ENCODE data around the gene JOSD1.

GRCh38 chr22:38699143-38699542 lies 1.6 kb downstream of the JOSD1 start:
- TF ChIP-seq, protein P1, sequence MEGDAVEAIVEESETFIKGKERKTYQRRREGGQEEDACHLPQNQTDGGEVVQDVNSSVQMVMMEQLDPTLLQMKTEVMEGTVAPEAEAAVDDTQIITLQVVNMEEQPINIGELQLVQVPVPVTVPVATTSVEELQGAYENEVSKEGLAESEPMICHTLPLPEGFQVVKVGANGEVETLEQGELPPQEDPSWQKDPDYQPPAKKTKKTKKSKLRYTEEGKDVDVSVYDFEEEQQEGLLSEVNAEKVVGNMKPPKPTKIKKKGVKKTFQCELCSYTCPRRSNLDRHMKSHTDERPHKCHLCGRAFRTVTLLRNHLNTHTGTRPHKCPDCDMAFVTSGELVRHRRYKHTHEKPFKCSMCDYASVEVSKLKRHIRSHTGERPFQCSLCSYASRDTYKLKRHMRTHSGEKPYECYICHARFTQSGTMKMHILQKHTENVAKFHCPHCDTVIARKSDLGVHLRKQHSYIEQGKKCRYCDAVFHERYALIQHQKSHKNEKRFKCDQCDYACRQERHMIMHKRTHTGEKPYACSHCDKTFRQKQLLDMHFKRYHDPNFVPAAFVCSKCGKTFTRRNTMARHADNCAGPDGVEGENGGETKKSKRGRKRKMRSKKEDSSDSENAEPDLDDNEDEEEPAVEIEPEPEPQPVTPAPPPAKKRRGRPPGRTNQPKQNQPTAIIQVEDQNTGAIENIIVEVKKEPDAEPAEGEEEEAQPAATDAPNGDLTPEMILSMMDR (IDR thresholded peaks at IDR 0.05) = no peak
- TF ChIP-seq POLR2A (IDR thresholded peaks at IDR 0.05) = no peak
